HepG2 (cell line): Measurements from ENCODE around the gene WBP1. TPM values are rescaled to one million over a fixed set of nuclear protein-coding genes. Genes with fewer than 3 reads are reported as not detected.

ENCODE experiments used
- ATF7 ChIP-seq, 2 experiments: fragments of 450-650 bp in 1 of 2; sonication (generic) in 1 of 2; formaldehyde crosslinking in 1 of 2; IDR thresholded peaks; 2 replicates each; pipeline versions ENCODE4 v1.4.0 to v1.6.1; 2016 to 2020; ENCODE audit warnings: antibody characterized with exemption in 1 of 2, mild to moderate bottlenecking in 1 of 2, missing genetic modification reagents in 1 of 2
- CBX5 ChIP-seq: sonication (generic); formaldehyde crosslinking; IDR thresholded peaks from 2 replicates; pipeline ENCODE4 v1.4.0; 2020; ENCODE audit warnings: missing genetic modification reagents, borderline replicate concordance
- FOXO1 ChIP-seq: sonication (generic); formaldehyde crosslinking; IDR thresholded peaks from 2 replicates; pipeline ENCODE4 v1.4.0; 2020; ENCODE audit warnings: missing genetic modification reagents
- HNF1B ChIP-seq: sonication (generic); formaldehyde crosslinking; IDR thresholded peaks from 2 replicates; pipeline ENCODE4 v1.5.1; 2020; ENCODE audit warnings: mild to moderate bottlenecking, moderate library complexity, missing genetic modification reagents
- PRPF4 ChIP-seq: fragments of 200-400 bp; formaldehyde crosslinking; IDR thresholded peaks from 2 replicates; pipeline ENCODE4 v1.6.1; 2016; ENCODE audit warnings: low read length, low read depth; ENCODE audit not compliant: poor library complexity, severe bottlenecking
- SCMH1 ChIP-seq: sonication (generic); formaldehyde crosslinking; IDR thresholded peaks from 2 replicates; pipeline ENCODE4 v1.9.0; 2021; ENCODE audit warnings: missing genetic modification reagents, mild to moderate bottlenecking, borderline replicate concordance
- SP140L ChIP-seq: sonication (generic); formaldehyde crosslinking; IDR thresholded peaks from 2 replicates; pipeline ENCODE4 v1.4.0; 2020; ENCODE audit warnings: missing genetic modification reagents, borderline replicate concordance
- TEAD2 ChIP-seq: sonication (generic); formaldehyde crosslinking; IDR thresholded peaks from 2 replicates; pipeline ENCODE4 v1.9.0; 2021; ENCODE audit warnings: missing genetic modification reagents
- ZBTB3 ChIP-seq: sonication (generic); formaldehyde crosslinking; IDR thresholded peaks from 2 replicates; pipeline ENCODE4 v1.4.0; 2020; ENCODE audit warnings: low read depth, mild to moderate bottlenecking, moderate library complexity, missing genetic modification reagents, borderline replicate concordance
- ZMYM3 ChIP-seq: sonication (generic); formaldehyde crosslinking; IDR thresholded peaks from 2 replicates; pipeline ENCODE4 v1.5.1; 2020; ENCODE audit warnings: mild to moderate bottlenecking, missing genetic modification reagents
- ZNF143 ChIP-seq: sonication (generic); formaldehyde crosslinking; IDR thresholded peaks from 2 replicates; pipeline ENCODE4 v1.4.0; 2020; ENCODE audit warnings: missing genetic modification reagents
- ZNF256 ChIP-seq: sonication (generic); formaldehyde crosslinking; conservative IDR thresholded peaks from 2 replicates; pipeline ENCODE4 v1.4.0; 2020; ENCODE audit warnings: missing genetic modification reagents
- ZNF501 ChIP-seq: sonication (generic); formaldehyde crosslinking; IDR thresholded peaks from 2 replicates; pipeline ENCODE4 v1.5.1; 2020; ENCODE audit warnings: mild to moderate bottlenecking, moderate library complexity, missing genetic modification reagents
- ZNF563 ChIP-seq: sonication (generic); formaldehyde crosslinking; IDR thresholded peaks from 2 replicates; pipeline ENCODE4 v1.8.0; 2022; ENCODE audit warnings: mild to moderate bottlenecking, moderate library complexity, missing genetic modification reagents
- ZNF616 ChIP-seq: sonication (generic); formaldehyde crosslinking; IDR thresholded peaks from 2 replicates; pipeline ENCODE4 v1.5.0; 2020; ENCODE audit warnings: low read depth, mild to moderate bottlenecking, missing genetic modification reagents
- ZNF720 ChIP-seq: sonication (generic); formaldehyde crosslinking; IDR thresholded peaks from 2 replicates; pipeline ENCODE4 v1.4.0; 2020; ENCODE audit warnings: missing genetic modification reagents
- ZNF772 ChIP-seq: sonication (generic); formaldehyde crosslinking; IDR thresholded peaks from 2 replicates; pipeline ENCODE4 v1.5.0; 2020; ENCODE audit warnings: mild to moderate bottlenecking, missing genetic modification reagents
- ZNF790 ChIP-seq: sonication (generic); formaldehyde crosslinking; IDR thresholded peaks from 2 replicates; pipeline ENCODE4 v1.8.0; 2022; ENCODE audit warnings: missing genetic modification reagents, mild to moderate bottlenecking, borderline replicate concordance
- polyA plus RNA-seq, 8 experiments: library from polyadenylated mRNA; depleted of rRNA in 3 of 8; stranded (reverse) in 7 of 8; unstranded in 1 of 8; fragments of >200 nt; fragmentation: Illumina TruSeq in 4 of 8; extraction: Trizol in 4 of 8; gene quantifications; 2 replicates each; pipeline versions ENCODE4 v1.2.1 to v1.2.3, GENCODE V29; 2011 to 2016; ENCODE audit warnings: low read depth in 4 of 8, missing spikeins in 1 of 8, mixed read lengths in 1 of 8; ENCODE audit not compliant: insufficient read depth in 1 of 8
- total RNA-seq, 5 experiments: library from RNA; depleted of rRNA; stranded (reverse); fragments of >200 nt; fragmentation: Illumina TruSeq; extraction: Trizol; gene quantifications; 2 replicates each; pipeline ENCODE4 v1.2.3, GENCODE V29; 2016; ENCODE audit warnings: low read depth in 1 of 5
- TF ChIP-seq, protein P1 (sequence below): IDR thresholded peaks from 2 replicates; pipeline ENCODE4 v1.4.0; 2020; ENCODE audit warnings: mild to moderate bottlenecking, missing genetic modification reagents
- TF ChIP-seq, protein P2 (sequence below): sonication (generic); formaldehyde crosslinking; IDR thresholded peaks from 2 replicates; pipeline ENCODE4 v1.4.0; 2020; ENCODE audit warnings: missing genetic modification reagents

WBP1 gene
- total and polyA plus RNA-seq, 2 of the 13 experiments (the other 11 are each of a cell fraction or from before 2014, with no cell fraction given) = 38.8 to 85.7 TPM

DNA sequence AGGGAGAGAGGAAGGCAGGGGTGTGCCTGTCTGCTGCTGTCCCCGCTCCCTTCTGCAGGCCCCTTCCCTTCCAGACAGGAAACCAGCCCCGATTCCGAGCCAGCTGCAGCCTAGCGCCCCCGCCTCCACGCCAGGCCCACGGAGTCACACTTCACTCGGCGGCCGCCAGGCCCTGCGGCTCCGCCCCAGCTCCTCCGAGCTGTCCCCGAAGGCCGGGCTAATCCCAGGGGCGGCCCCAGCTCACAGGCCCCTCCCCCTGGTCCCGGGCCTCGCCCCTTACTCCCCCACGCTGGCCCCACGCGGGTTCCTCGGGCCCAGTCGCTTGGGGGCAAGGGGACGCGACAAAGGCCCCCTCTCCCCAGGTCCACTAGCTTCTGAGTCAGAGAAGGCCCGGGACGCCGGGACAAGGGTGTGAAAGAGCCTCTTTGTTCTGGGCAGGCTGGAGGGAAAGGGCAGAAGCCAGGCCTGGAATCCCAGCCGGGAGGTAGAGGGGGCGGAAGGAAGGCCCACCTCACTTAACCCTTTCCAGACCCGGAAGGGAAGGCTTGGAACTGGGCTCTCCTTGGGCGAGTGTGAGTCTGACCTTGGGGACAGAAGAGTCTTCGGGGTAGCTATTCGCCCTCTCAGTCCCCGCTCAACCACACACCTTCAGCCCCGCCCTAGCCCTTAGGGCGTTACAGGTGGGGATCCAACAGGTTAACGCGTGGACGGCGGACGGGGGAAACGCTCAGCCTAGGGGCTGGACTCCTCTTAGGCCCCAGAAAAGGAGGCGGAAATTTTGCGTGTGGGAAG lies 17.7 kb upstream of the WBP1 start (continued):
- TF ChIP-seq TEAD2 (CRISPR knock-in tag) (no peak), ZNF143 (CRISPR knock-in tag) (peak; percentile 7), SCMH1 (CRISPR knock-in tag) (no peak), ATF7 (IDR thresholded peaks at IDR 0.05) (no peak), ATF7 (CRISPR knock-in tag; IDR thresholded peaks at IDR 0.05) (no peak; the same call in 1 of the 2 replicates), ZMYM3 (CRISPR knock-in tag) (peak; percentile 79; the same call in 1 of the 2 replicates), SP140L (no peak; the same call in 1 of the 2 replicates), PRPF4 (peak; percentile 19), ZNF501 (peak; percentile 84; the same call in 1 of the 2 replicates), ZNF720 (CRISPR knock-in tag) (no peak), ZNF772 (CRISPR knock-in tag) (0 out of 2 replicates have a peak, but pooled peaks have one; percentile 50), ZNF616 (CRISPR knock-in tag) (no peak), FOXO1 (CRISPR knock-in tag) (no peak; the same call in none of the 2 replicates), ZNF256 (CRISPR knock-in tag) (no peak; the same call in 1 of the 2 replicates), ZNF563 (CRISPR knock-in tag) (peak; percentile 90), CBX5 (CRISPR knock-in tag) (peak; percentile 20; the same call in 1 of the 2 replicates), ZBTB3 (CRISPR knock-in tag) (peak; percentile 69), HNF1B (CRISPR knock-in tag) (peak; percentile 78), ZNF790 (CRISPR knock-in tag) (peak; percentile 86; the same call in 1 of the 2 replicates)
- TF ChIP-seq, protein P1, sequence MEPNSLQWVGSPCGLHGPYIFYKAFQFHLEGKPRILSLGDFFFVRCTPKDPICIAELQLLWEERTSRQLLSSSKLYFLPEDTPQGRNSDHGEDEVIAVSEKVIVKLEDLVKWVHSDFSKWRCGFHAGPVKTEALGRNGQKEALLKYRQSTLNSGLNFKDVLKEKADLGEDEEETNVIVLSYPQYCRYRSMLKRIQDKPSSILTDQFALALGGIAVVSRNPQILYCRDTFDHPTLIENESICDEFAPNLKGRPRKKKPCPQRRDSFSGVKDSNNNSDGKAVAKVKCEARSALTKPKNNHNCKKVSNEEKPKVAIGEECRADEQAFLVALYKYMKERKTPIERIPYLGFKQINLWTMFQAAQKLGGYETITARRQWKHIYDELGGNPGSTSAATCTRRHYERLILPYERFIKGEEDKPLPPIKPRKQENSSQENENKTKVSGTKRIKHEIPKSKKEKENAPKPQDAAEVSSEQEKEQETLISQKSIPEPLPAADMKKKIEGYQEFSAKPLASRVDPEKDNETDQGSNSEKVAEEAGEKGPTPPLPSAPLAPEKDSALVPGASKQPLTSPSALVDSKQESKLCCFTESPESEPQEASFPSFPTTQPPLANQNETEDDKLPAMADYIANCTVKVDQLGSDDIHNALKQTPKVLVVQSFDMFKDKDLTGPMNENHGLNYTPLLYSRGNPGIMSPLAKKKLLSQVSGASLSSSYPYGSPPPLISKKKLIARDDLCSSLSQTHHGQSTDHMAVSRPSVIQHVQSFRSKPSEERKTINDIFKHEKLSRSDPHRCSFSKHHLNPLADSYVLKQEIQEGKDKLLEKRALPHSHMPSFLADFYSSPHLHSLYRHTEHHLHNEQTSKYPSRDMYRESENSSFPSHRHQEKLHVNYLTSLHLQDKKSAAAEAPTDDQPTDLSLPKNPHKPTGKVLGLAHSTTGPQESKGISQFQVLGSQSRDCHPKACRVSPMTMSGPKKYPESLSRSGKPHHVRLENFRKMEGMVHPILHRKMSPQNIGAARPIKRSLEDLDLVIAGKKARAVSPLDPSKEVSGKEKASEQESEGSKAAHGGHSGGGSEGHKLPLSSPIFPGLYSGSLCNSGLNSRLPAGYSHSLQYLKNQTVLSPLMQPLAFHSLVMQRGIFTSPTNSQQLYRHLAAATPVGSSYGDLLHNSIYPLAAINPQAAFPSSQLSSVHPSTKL (CRISPR knock-in tag) = peak; percentile 83
- TF ChIP-seq, protein P2, sequence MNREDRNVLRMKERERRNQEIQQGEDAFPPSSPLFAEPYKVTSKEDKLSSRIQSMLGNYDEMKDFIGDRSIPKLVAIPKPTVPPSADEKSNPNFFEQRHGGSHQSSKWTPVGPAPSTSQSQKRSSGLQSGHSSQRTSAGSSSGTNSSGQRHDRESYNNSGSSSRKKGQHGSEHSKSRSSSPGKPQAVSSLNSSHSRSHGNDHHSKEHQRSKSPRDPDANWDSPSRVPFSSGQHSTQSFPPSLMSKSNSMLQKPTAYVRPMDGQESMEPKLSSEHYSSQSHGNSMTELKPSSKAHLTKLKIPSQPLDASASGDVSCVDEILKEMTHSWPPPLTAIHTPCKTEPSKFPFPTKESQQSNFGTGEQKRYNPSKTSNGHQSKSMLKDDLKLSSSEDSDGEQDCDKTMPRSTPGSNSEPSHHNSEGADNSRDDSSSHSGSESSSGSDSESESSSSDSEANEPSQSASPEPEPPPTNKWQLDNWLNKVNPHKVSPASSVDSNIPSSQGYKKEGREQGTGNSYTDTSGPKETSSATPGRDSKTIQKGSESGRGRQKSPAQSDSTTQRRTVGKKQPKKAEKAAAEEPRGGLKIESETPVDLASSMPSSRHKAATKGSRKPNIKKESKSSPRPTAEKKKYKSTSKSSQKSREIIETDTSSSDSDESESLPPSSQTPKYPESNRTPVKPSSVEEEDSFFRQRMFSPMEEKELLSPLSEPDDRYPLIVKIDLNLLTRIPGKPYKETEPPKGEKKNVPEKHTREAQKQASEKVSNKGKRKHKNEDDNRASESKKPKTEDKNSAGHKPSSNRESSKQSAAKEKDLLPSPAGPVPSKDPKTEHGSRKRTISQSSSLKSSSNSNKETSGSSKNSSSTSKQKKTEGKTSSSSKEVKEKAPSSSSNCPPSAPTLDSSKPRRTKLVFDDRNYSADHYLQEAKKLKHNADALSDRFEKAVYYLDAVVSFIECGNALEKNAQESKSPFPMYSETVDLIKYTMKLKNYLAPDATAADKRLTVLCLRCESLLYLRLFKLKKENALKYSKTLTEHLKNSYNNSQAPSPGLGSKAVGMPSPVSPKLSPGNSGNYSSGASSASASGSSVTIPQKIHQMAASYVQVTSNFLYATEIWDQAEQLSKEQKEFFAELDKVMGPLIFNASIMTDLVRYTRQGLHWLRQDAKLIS (CRISPR knock-in tag) = peak; percentile 69; the same call in 1 of the 2 replicates
